IPS-18a (cell line): ENCODE results near the gene KCTD17.

Source experiments
- H3K27ac ChIP-seq: one replicate; pipeline ENCODE4 v1.5.1; 2013; ENCODE audit warnings: low read length
- H3K27me3 ChIP-seq: one replicate; pipeline ENCODE4 v1.6.1; 2013; ENCODE audit warnings: mild to moderate bottlenecking, low read length; ENCODE audit not compliant: control insufficient read depth, insufficient read depth
- H3K36me3 ChIP-seq: one replicate; pipeline ENCODE4 v1.6.1; 2013; ENCODE audit warnings: low read depth, low read length; ENCODE audit not compliant: control insufficient read depth
- H3K4me1 ChIP-seq: one replicate; pipeline ENCODE4 v1.6.1; 2013; ENCODE audit warnings: low read depth, low read length; ENCODE audit not compliant: control insufficient read depth
- H3K4me3 ChIP-seq: one replicate; pipeline ENCODE4 v1.5.1; 2013; ENCODE audit warnings: low read length
- H3K9ac ChIP-seq: one replicate; pipeline ENCODE4 v1.6.1; 2013; ENCODE audit warnings: mild to moderate bottlenecking, low read length, moderate library complexity
- H3K9me3 ChIP-seq: one replicate; pipeline ENCODE4 v1.6.1; 2013; ENCODE audit warnings: low read depth, low read length; ENCODE audit not compliant: control insufficient read depth

Gene KCTD17

DNA sequence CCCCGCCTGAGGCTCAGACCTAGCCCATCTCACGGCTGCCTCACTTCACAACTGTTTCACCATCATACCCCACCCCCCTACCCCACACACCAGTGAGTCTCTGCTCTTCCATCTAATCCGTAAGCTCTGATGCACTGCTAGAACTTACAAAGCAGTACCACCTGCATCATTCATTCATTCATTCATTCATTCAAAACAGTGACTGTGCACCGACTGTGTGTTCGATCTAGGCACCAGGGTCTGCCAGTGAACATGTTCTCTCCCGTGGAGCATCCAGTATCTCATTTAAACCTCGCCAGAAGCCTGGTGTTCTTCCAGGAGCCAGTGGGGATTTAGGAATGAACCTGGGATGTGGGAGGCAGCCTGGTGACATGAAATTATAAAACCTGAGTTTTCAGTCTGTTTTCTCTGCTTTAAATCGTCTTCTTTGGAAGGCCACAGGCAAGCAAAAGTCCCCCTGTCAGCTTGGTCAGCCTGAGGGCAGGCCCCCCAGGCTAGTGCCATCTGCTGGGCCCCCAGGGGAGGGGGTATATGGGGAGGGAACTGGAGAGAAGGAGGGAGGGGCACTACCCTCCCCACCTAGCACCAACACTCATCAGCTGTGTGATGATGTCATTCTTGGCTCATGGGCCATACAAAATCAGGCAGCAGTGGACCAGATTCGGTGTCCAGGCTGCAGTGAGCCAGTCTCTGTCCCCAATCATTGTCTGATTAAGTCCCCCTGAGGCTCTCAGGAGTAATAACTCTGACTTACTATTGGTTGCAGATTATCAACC lies 39.6 kb downstream of the KCTD17 start:
- Histone ChIP-seq H3K36me3 (no peaks in the 10 kb centered on the region), H3K9ac (no peak overlapping the region), H3K27ac (no peak overlapping the region), H3K9me3 (no peaks in the 10 kb centered on the region), H3K4me3 (no peak overlapping the region), H3K27me3 (peaks cover under 1% of the 10 kb centered on the region), H3K4me1 (peaks cover 5% of the 10 kb centered on the region)

DNA sequence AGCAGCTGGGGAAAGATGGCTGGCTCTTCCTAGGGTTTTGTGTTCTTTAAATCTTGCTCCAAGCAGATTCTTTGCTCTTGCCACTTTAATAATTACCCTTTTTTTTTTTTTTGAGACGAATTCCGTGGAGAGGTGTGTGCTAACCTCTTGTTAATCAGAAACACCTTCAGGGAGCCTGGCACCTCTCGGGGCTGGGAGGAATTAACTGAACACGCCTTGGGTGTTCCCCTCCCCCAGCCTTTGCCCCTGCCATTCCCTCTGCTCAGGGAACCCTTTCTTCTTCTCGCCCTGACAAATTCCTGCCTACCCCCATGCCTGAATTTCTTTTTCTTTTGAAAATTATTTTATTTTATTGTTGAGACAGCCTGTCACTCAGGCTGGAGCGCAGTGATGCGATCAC lies 40.5 kb downstream of the KCTD17 start:
- no peak overlapping the region for H3K4me3 ChIP-seq
- peaks cover 5% of the 10 kb centered on the region for H3K4me1 ChIP-seq
- H3K27me3 ChIP-seq: peaks cover 10% of the 10 kb centered on the region
- no peak overlapping the region for H3K9ac ChIP-seq
- H3K27ac ChIP-seq: no peak overlapping the region
- H3K36me3 ChIP-seq: no peaks in the 10 kb centered on the region
- no peaks in the 10 kb centered on the region for H3K9me3 ChIP-seq

DNA sequence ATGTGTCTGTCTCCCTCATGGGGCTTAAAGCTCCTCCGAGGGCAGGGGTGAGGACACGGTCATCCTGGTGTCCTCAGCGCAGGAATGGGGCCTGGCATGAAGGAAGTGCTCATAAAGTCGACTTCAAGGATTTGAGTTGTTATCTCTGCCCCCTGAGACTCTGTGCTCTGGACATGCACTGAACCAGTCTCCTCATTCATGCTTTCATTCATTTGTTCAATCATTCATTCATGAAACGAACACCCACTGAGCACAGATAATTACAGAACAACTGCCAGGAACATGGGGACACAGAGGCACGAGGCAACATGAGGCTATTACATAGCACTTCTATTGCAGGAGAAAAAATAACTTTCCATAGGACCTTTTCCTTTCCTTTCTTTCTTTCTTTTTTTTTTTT lies 41.5 kb downstream of the KCTD17 start:
- Histone ChIP-seq H3K9me3 (no peaks in the 10 kb centered on the region), H3K4me1 (peaks cover 5% of the 10 kb centered on the region), H3K36me3 (no peaks in the 10 kb centered on the region), H3K9ac (no peak overlapping the region), H3K27ac (no peak overlapping the region), H3K4me3 (no peak overlapping the region), H3K27me3 (peaks cover 20% of the 10 kb centered on the region)

DNA sequence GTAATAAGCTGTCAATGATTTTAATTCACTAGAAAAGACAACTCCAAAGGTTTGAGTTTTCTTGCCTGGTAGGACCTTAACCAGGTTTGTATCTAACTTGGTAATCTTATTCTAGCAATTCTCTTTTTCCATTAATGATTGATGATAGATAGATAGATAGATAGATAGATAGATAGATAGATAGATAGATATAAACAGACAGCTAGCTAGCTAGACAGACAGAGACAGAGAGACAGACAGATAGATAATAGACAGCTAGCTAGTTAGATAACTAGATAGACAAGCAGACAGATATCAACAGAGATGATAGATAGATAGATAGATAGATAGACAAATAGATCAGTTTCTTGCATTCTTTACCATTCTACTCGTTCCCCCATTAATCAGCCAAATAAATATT lies 42.7 kb downstream of the KCTD17 start:
- Histone ChIP-seq H3K9me3 (no peaks in the 10 kb centered on the region), H3K9ac (no peak overlapping the region), H3K36me3 (no peaks in the 10 kb centered on the region), H3K27me3 (peaks cover 29% of the 10 kb centered on the region), H3K4me1 (peaks cover 5% of the 10 kb centered on the region), H3K4me3 (no peak overlapping the region), H3K27ac (no peak overlapping the region)

DNA sequence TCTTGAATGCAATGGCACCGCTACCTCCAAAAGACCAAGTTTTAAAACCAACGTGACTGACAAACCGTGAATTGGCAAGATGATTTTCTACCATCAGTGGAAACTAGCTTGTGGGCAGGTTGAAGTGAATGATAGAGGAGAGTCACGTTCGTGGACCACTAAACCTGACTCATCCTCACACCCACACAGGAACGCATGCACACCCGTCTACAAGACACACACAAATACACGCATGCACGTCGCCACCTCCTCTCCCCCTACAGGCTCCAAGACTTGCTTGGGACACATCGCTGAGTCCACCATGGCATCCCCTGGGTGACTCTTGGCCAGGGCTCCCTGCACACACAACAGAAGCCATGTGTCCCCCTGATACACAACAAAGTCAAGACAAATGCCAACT lies 43.6 kb downstream of the KCTD17 start:
- Histone ChIP-seq H3K27ac (no peak overlapping the region), H3K36me3 (no peaks in the 10 kb centered on the region), H3K4me1 (peaks cover 5% of the 10 kb centered on the region), H3K9me3 (no peaks in the 10 kb centered on the region), H3K27me3 (peaks cover 29% of the 10 kb centered on the region), H3K4me3 (no peak overlapping the region), H3K9ac (no peak overlapping the region)

DNA sequence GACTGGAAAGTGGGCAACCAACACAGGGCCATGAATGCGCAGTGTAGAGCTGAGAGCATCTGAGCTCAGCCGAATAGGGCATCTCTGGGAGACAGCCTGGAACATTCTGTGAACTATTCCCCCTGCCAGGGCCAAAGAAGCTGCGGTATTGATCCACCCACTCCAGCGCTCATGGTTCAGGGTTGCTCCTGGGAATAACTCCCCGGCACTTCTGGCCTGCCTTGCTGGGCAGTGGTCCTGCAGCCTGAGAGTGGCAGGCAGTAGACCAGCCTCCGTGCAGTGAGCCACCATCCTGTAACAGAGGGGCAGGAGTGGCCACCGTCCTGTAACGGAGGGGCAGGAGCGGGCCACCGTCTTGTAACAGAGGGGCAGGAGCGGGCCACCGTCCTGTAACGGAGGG lies 45.8 kb downstream of the KCTD17 start:
- Histone ChIP-seq H3K4me3 (no peak overlapping the region), H3K36me3 (no peaks in the 10 kb centered on the region), H3K27me3 (peaks cover 32% of the 10 kb centered on the region), H3K4me1 (no peaks in the 10 kb centered on the region), H3K27ac (no peak overlapping the region), H3K9me3 (no peaks in the 10 kb centered on the region), H3K9ac (no peak overlapping the region)

DNA sequence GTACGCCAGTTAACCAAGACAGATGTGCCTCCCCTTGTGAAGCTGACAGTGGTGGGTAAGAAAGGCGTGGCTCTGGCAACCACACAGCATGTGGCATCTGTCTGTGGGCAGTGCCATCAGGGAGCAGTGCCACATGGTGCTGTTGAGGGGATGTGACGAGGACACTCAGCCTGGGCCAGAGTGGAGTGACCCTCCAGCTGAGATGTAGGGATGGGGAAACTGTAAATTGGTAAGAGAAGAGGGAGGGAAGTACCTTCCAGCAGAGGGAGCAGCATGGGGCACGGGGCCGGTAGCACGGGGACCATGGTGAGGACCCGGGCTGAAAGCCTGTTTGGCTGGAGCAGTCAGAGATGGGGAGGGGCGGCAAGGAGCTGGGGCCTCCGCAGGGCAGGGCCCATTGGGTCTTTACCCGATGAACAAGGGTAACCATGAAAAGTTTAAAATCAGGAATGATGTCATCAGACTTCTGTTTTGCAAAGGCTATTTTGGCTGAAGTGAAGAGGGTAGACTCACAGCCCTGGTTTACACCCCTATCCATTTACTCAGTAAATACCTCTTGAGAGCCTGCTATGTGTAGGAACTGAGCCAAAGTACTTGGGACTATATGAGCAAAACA lies 47.5 kb downstream of the KCTD17 start:
- no peak overlapping the region for H3K9ac ChIP-seq
- no peak overlapping the region for H3K27ac ChIP-seq
- no peaks in the 10 kb centered on the region for H3K36me3 ChIP-seq
- H3K4me3 ChIP-seq: no peak overlapping the region
- no peaks in the 10 kb centered on the region for H3K9me3 ChIP-seq
- peaks cover 32% of the 10 kb centered on the region for H3K27me3 ChIP-seq
- no peaks in the 10 kb centered on the region for H3K4me1 ChIP-seq

DNA sequence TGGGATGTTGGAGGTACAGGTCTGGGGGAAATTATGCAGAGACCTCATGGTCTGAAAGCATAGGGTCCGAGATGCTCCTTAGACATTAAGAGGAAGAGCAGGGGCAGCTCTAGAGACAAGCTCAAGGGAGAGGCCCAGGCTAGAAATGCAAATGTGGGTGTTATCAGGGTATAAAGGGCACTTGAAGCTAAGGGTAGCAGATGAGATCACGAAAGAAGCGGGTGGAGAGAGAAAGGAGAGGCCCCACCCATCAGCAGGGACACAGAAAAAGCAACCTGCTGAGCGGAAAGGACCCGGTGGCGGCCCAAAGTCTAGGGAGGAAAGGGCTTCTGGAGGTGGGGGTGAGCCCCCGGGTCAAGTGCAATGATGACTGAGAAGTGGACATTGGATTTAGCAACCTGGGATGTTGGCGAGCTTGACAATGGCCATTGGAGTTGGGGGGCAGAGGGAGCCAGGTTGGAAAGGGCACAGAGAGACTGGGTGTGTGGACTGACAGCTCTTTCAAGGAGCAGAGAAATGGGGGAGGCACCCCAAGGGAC lies 49.1 kb downstream of the KCTD17 start:
- Histone ChIP-seq H3K4me1 (no peaks in the 10 kb centered on the region), H3K4me3 (no peak overlapping the region), H3K27me3 (peaks cover 32% of the 10 kb centered on the region), H3K9me3 (no peaks in the 10 kb centered on the region), H3K27ac (no peak overlapping the region), H3K9ac (no peak overlapping the region), H3K36me3 (no peaks in the 10 kb centered on the region)

DNA sequence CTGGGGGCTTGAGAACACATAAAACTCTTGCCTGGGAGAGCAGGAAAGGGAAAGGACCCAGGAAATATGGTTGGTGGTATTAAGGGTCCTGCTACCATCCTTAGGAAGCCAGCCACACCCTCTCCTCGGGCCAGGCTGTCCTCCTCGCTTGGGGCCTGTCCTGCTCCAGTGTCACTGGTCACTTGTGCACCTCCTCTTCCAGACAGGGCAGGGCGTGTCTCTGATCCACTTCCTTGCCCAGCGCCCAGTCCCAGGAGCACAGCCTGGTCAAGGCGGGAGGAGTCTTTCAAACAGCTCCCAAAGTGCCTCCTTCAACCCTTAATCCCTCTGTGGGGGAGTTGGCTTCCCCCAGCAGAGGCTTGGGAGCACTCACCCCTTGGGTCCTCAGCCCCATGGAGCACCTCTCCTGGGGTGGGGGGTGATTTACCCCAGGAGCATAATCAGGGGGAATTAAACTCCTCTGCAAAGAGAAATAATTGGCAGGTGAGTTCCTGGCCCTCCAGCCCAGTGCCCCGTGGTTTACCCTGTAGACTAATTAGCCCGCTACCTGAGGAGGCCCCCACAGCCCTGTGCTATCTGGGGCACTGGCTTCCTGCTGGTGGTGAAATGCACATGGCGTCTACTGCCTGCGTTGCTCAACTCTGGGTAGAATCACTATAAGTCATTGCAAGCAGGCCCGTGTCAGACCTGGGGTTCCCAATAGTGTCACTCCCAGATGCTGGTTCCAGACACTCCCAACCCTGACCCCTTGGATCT lies 49.9 kb downstream of the KCTD17 start:
- Histone ChIP-seq H3K27me3 (peaks cover 27% of the 10 kb centered on the region), H3K4me3 (no peak overlapping the region), H3K4me1 (no peaks in the 10 kb centered on the region), H3K27ac (no peak overlapping the region), H3K36me3 (no peaks in the 10 kb centered on the region), H3K9me3 (no peaks in the 10 kb centered on the region), H3K9ac (no peak overlapping the region)

DNA sequence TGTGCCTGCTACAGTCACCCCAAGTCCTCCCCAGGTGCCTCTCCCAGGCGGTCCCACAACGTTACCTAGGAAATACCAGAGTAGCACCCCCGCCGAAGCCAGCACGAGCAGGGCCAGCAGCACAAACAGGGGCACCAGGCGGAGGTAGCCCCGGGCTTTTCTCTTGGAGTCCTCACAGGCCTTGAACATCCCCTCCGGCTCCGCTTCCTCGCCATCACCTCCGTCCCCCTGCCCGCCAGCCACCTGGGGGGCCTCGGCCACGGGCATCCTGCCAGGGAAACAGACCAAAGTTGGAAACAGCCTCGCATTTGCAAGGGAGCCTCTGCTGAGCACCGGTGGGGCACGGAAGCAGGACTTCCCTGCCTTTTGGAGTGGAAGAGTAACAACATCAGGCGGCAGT lies 51.6 kb downstream of the KCTD17 start:
- Histone ChIP-seq H3K27ac (no peak overlapping the region), H3K36me3 (no peaks in the 10 kb centered on the region), H3K27me3 (peaks cover 11% of the 10 kb centered on the region), H3K9ac (no peak overlapping the region), H3K4me3 (no peak overlapping the region), H3K4me1 (no peaks in the 10 kb centered on the region), H3K9me3 (no peaks in the 10 kb centered on the region)

DNA sequence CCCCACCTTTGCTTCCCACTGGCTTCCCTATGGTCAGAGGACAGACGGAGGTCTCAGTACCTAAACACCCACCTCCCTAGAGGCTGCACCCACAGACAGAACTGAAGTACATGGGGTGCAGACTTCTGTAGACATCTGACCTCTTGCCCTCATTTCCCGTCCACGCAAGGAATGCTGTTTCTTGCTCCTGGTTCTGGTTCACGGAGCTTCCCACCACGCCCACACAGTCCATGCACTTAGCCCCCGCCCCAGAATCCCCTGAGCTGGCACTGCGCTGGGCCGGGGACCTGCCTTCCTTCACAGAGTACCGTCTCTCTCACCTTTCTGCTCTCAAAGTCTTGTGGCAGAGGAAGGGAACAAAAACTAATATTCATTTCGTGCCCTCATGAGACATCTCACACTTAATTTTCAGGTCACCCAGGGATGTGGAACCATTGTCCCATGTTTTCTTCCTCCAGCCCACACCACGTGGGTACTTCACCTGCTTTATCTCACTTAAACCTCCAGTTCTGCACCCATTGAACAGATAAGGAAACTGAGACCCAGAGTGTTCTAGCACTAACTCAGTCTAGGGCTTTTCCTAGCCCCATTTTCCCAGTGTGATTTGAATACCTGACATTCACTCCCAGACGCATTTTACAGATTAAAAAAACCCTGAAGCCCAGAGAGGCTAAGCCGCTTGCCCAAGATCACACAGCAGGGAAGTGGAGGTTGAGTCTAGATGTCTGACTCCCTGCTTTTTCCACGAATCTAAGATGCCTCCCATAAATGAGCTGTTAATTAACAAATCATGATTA lies 52.3 kb downstream of the KCTD17 start:
- no peak overlapping the region for H3K4me3 ChIP-seq
- H3K9me3 ChIP-seq: no peaks in the 10 kb centered on the region
- H3K36me3 ChIP-seq: no peaks in the 10 kb centered on the region
- H3K9ac ChIP-seq: no peak overlapping the region
- no peak overlapping the region for H3K27ac ChIP-seq
- peaks cover 4% of the 10 kb centered on the region for H3K27me3 ChIP-seq
- H3K4me1 ChIP-seq: no peaks in the 10 kb centered on the region
